K562 (cell line): Measurements from ENCODE around the gene SLC31A2. TPM values are rescaled to one million over a fixed set of nuclear protein-coding genes. Genes with fewer than 3 reads are reported as not detected.

Experiments used
- HMGN3 ChIP-seq: IDR thresholded peaks from 2 replicates; pipeline ENCODE4 v1.6.1; 2011; ENCODE audit warnings: borderline replicate concordance, low read depth, mild to moderate bottlenecking, mixed read lengths, low read length; ENCODE audit not compliant: insufficient read length; ENCODE audit errors: extremely low read depth
- JUND ChIP-seq, 2 experiments: IDR thresholded peaks; 2 replicates in 1 of 2; 3 replicates in 1 of 2; pipeline ENCODE4 v1.6.1; 2011; ENCODE audit warnings: borderline replicate concordance in 2 of 2, low read depth in 2 of 2, low read length in 2 of 2, improper control_type of control experiment in 1 of 2, missing biosample characterization in 1 of 2, missing genetic modification characterization in 1 of 2, missing genetic modification reagents in 1 of 2
- KLF13 ChIP-seq: fragments of 450-650 bp; IDR thresholded peaks from 2 replicates; pipeline ENCODE4 v1.6.1; 2016; ENCODE audit warnings: missing genetic modification characterization, low read depth, mild to moderate bottlenecking, missing compliant biosample characterization, moderate library complexity, borderline replicate concordance
- RAD51 ChIP-seq: fragments of 450-650 bp; IDR thresholded peaks from 2 replicates; pipeline ENCODE4 v1.7.1; 2016; ENCODE audit warnings: low read depth, mild to moderate bottlenecking, borderline replicate concordance
- SAFB ChIP-seq: fragments of 200-400 bp; formaldehyde crosslinking; IDR thresholded peaks from 2 replicates; pipeline ENCODE4 v1.6.1; 2017; ENCODE audit warnings: low read depth, low read length, borderline replicate concordance
- SIN3B ChIP-seq: fragments of 450-650 bp; IDR thresholded peaks from 2 replicates; pipeline ENCODE4 v1.6.1; 2017; ENCODE audit warnings: low read depth, mild to moderate bottlenecking, moderate library complexity
- STAG1 ChIP-seq: sonication (generic); formaldehyde crosslinking; IDR thresholded peaks from 2 replicates; pipeline ENCODE4 v1.5.0; 2020; ENCODE audit warnings: missing genetic modification reagents, borderline replicate concordance
- ZNF217 ChIP-seq: sonication (generic); formaldehyde crosslinking; IDR thresholded peaks from 2 replicates; pipeline ENCODE4 v1.8.0; 2022; ENCODE audit warnings: mild to moderate bottlenecking, missing genetic modification reagents
- polyA plus RNA-seq, 8 experiments: library from polyadenylated mRNA; depleted of rRNA in 4 of 8; stranded (reverse) in 5 of 8; unstranded in 3 of 8; fragments of >200 nt; fragmentation: Nextera tagmentation in 2 of 8; fragmentation: Illumina TruSeq in 1 of 8; extraction: Ambion mirVana in 2 of 8; extraction: Trizol in 1 of 8; gene quantifications; 2 replicates each; pipeline versions ENCODE4 v1.2.1 to v1.2.3, GENCODE V29; 2011 to 2014; ENCODE audit warnings: inconsistent platforms in 1 of 8, missing spikeins in 1 of 8
- total RNA-seq, 7 experiments: library from RNA; depleted of rRNA in 6 of 7; stranded (reverse); fragments of >200 nt in 6 of 7; fragmentation: Illumina TruSeq in 2 of 7; extraction: Trizol in 2 of 7; gene quantifications; 2 replicates each; pipeline versions ENCODE4 v1.2.1 to v1.2.3, GENCODE V29; 2011 to 2021; ENCODE audit warnings: low replicate concordance in 1 of 7
- TF ChIP-seq, protein P1 (sequence below), 2 experiments: fragments of 450-650 bp; IDR thresholded peaks; 2 replicates each; pipeline ENCODE4 v1.6.1; 2016; ENCODE audit warnings: mild to moderate bottlenecking in 2 of 2, borderline replicate concordance in 1 of 2, low read depth in 1 of 2, moderate library complexity in 1 of 2
- TF ChIP-seq, protein P2 (sequence below): fragments of 450-650 bp; formaldehyde crosslinking; IDR thresholded peaks from 2 replicates; pipeline ENCODE4 v1.4.0; 2020; ENCODE audit warnings: mild to moderate bottlenecking, moderate library complexity
- TF ChIP-seq, protein P3 (sequence below): sonication (generic); formaldehyde crosslinking; IDR thresholded peaks from 2 replicates; pipeline ENCODE4 v1.5.0; 2020; ENCODE audit warnings: missing genetic modification reagents
- TF ChIP-seq, protein P4 (sequence below): sonication (generic); formaldehyde crosslinking; IDR thresholded peaks from 2 replicates; pipeline ENCODE4 v1.8.1; 2023; ENCODE audit warnings: mild to moderate bottlenecking, missing genetic modification reagents, moderate library complexity

SLC31A2 gene
- total and polyA plus RNA-seq, 9 of the 15 experiments (the other 6 are each of a cell fraction or from before 2014, with no cell fraction given): 1.5 to 4.3 (median 2.3) TPM

DNA sequence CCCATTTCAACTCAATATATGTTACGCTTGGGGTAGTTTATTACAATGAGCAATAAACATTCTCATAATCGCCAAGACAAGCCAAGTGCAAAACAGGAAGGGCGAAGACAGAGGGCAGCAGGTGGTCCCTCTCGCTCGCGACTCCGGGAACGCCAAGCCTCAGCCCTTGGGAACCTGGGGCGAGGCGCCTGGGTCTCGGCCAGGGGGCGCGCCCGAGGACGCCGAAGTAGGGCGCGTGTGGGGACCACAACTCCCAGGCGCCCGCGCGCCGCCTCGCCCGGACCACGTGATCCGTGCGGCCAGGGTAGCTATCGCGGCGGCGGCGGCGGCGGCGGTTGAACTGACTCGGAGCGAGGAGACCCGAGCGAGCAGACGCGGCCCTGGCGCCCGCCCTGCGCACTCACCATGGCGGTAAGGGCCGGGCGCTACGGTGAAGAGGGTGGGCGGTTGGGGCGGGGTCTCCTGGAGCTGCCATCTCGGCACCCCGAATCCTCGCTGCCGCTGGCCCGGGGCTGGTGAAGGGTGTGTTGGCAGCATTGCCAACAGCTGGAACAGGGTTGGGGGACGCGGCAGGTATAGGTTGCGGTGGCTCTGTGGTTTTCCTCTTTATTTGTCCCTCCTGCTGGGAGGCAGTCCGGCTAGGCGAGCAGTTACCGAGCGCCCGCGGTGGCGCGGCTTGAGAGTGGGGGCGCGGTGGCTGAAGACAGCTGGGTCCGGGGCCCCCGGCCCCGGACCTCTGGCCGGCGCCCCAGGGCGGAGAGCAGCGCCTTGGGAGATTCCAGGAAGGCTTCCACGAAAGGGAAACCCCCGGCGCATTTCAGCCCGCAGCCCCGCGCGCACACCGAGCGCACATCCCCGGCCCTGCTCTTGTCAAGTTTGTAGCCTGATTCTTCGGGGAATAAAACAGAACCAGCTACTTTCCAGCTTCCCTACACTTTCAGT lies at the start of gene SLC31A2 (continued):
- TF ChIP-seq, protein P1, sequence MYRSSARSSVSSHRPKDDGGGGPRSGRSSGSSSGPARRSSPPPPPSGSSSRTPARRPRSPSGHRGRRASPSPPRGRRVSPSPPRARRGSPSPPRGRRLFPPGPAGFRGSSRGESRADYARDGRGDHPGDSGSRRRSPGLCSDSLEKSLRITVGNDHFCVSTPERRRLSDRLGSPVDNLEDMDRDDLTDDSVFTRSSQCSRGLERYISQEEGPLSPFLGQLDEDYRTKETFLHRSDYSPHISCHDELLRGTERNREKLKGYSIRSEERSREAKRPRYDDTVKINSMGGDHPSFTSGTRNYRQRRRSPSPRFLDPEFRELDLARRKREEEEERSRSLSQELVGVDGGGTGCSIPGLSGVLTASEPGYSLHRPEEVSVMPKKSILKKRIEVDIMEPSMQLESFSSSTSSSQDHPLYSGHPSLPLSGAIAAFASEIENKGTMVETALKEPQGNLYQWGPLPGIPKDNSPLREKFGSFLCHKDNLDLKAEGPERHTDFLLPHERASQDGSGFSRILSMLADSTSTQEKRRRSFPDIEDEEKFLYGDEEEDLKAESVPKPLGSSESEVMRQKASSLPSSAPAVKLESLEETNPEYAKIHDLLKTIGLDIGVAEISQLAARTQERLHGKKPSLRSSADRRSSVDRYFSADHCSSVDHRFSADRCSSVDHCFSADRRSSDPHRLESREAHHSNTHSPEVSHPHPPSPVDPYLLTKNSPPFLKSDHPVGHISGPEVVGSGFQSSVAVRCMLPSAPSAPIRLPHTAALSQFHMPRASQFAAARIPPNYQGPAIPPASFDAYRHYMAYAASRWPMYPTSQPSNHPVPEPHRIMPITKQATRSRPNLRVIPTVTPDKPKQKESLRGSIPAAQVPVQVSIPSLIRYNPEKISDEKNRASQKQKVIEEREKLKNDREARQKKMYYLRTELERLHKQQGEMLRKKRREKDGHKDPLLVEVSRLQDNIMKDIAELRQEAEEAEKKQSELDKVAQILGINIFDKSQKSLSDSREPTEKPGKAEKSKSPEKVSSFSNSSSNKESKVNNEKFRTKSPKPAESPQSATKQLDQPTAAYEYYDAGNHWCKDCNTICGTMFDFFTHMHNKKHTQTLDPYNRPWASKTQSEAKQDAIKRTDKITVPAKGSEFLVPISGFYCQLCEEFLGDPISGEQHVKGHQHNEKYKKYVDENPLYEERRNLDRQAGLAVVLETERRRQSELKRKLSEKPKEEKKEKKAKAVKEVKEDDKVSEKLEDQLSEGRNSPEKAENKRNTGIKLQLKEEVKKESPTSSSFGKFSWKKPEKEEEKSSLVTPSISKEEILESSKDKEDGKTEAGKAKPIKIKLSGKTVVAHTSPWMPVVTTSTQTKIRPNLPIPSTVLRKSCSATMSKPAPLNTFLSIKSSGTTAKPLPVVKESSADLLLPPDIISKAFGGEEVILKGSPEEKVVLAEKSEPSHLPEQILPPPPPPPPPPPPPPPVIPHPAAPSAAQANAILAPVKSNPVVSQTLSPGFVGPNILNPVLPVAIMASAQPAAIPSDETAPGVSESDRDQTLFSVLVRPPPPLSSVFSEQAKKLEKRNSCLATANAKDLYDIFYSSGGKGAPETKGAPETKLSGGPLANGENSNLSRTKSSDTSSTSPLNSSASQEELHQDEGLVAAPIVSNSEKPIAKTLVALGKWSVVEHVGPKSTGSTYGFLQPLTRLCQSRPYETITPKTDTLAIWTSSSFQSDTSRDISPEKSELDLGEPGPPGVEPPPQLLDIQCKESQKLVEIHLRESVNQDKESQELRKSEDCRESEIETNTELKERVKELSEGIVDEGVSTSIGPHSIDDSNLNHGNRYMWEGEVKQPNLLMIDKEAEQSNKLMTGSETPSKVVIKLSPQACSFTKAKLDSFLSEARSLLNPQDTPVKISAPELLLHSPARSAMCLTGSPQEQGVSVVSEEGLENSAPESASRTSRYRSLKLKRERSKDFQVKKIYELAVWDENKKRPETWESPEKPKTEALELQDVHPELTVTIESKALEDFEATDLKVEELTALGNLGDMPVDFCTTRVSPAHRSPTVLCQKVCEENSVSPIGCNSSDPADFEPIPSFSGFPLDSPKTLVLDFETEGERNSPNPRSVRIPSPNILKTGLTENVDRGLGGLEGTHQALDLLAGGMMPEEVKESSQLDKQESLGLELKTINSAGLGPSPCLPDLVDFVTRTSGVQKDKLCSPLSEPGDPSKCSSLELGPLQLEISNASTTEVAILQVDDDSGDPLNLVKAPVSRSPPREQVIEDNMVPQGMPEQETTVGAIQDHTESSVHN (IDR thresholded peaks at IDR 0.05; ENCODE audit: borderline replicate concordance in 1 of 2, low read depth in 1 of 2): no peak
- TF ChIP-seq, protein P2, sequence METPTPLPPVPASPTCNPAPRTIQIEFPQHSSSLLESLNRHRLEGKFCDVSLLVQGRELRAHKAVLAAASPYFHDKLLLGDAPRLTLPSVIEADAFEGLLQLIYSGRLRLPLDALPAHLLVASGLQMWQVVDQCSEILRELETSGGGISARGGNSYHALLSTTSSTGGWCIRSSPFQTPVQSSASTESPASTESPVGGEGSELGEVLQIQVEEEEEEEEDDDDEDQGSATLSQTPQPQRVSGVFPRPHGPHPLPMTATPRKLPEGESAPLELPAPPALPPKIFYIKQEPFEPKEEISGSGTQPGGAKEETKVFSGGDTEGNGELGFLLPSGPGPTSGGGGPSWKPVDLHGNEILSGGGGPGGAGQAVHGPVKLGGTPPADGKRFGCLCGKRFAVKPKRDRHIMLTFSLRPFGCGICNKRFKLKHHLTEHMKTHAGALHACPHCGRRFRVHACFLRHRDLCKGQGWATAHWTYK (CRISPR knock-in tag): peak; percentile 49; the same call in 1 of the 2 replicates
- TF ChIP-seq KLF13 (tag) (peak; percentile 53; the same call in 1 of the 2 replicates), STAG1 (CRISPR knock-in tag) (no peak), RAD51 (peak; percentile 93), JUND (IDR thresholded peaks at IDR 0.05; ENCODE audit: borderline replicate concordance, low read depth, low read length) (peak; percentile 15; the same call in 1 of the 2 replicates), JUND (tag; IDR thresholded peaks at IDR 0.05; ENCODE audit: borderline replicate concordance, low read depth, low read length) (no peak), SAFB (no peak), ZNF217 (CRISPR knock-in tag) (0 out of 2 replicates have a peak, but pooled peaks have one; percentile 27), HMGN3 (peak; percentile 82), SIN3B (0 out of 2 replicates have a peak, but pooled peaks have one; percentile 27)
- TF ChIP-seq, protein P3, sequence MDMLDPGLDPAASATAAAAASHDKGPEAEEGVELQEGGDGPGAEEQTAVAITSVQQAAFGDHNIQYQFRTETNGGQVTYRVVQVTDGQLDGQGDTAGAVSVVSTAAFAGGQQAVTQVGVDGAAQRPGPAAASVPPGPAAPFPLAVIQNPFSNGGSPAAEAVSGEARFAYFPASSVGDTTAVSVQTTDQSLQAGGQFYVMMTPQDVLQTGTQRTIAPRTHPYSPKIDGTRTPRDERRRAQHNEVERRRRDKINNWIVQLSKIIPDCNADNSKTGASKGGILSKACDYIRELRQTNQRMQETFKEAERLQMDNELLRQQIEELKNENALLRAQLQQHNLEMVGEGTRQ (CRISPR knock-in tag): peak; percentile 95
- TF ChIP-seq, protein P4, sequence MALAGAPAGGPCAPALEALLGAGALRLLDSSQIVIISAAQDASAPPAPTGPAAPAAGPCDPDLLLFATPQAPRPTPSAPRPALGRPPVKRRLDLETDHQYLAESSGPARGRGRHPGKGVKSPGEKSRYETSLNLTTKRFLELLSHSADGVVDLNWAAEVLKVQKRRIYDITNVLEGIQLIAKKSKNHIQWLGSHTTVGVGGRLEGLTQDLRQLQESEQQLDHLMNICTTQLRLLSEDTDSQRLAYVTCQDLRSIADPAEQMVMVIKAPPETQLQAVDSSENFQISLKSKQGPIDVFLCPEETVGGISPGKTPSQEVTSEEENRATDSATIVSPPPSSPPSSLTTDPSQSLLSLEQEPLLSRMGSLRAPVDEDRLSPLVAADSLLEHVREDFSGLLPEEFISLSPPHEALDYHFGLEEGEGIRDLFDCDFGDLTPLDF: peak; percentile 87
